UCSD-AML1 (cell line): Measurements from ENCODE around the gene HMCN1.

Experiments used
- DNase-seq: peaks from one replicate; lab custom pipeline; 2025; ENCODE audit not compliant: unreplicated experiment; lab: John Stamatoyannopoulos, UW

Gene HMCN1

DNA sequence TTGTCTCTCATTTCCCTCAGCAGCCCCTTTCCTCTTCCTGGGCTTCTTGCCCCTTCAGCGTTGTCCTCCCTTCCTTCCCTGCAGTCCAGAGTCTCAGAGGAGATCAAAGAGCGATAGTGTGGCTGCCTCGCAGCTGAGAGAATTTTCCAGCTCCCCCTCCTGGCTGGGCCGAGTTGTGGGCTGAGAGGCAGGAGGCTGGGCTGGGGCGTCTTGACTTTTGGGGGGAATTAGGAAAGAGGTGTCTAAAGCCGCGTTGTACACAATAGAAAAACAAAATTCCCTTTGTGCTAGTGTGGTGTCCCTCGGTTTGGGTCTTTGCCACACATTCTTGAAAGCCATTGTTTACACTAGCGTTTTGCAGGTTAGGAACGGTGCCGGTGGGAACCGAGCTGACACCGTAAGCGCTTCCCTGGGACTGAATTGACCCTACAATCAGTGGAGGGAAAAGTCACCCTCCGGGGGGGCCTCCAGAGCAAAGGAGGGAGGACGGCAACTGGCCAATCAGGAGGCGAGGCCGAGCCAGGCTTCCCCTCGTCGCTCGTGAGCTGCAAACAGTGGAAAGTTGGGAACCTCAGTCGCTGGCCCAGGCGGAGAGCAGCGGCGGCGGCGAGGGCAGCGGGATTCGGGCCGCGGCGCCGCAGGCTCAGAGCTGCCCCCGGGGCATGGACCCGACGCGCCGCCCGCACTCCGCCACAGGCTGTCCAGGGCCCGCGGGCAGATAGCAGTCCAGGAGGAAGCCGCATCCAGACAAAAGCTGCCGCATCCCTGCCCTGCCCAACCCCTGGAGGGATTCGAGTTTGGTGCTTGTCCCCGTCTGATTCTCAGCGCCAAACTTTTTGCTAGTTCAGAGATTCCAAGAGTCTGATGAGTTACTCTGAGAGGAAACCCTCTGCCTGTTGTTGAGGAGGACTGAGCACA lies at the start of gene HMCN1:
Gene HMCN1 (plus strand): TSS at position 574 of the 918 bp plus-strand sequence. CDS start 389 bp downstream, outside the sequence.
- peak; percentile 38 for DNase-seq

DNA sequence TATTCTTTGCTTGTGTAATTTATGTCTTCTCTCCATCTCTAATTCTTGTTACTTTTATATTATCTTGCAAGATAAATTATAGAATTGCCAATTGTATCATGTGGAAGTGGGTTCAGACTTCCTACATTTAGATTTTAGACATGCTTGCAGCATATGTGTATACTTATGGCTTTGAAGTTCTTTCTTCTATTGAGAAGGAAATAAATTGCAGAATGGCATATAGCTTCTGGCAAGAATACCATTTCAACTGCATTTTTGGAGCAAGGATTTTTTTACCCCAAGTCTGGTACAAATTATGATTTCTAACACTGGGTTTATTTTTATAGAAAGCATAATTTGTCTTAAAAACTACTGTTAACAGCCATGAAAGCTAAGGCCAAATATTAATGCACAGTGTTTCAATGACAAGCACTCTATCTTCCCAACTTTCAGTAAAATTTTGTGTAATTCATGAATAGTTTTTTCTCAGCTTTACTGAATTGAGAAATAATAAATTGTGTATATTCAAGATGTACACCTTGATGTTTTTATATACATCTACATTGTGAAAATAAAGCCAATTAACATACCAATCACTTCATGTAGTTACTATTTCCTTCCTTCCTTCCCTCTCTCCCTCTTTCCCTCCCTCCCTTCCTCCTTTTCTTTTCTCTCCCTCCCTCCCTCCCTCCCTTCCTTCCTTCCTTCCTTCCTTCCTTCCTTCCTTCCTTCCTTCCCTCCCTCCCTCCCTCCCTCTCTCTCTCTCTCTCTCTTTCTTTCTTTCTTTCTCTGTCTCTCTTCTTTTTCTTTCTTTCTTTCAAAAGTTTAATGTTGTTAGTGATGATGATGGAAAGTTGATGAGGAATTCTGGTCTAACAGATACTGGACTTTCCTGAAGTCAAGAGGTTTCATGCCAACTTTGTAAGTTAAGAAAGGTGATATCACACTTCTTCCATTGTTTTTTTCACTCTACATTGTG lies 47.1 kb upstream of the HMCN1 start:
- DNase-seq = no peak

DNA sequence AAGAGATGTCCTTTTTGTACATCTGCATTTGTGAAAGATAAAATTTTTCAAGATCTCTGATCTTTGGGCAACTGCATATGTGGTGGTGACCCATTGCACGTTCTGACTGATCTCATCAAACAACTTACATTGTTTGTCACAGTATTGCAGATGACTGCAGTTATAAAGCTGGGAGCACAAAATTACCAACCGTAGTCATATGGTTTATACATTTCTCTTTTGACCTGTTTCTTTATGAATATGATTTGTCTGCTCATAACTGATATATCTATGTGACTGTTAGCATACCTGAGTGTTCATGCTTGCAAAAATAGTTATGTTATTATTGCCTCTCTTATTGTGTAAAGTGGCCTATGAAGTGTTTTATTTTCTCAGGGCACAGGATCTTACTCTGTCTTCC lies 43.7 kb upstream of the HMCN1 start:
- DNase-seq = no peak

DNA sequence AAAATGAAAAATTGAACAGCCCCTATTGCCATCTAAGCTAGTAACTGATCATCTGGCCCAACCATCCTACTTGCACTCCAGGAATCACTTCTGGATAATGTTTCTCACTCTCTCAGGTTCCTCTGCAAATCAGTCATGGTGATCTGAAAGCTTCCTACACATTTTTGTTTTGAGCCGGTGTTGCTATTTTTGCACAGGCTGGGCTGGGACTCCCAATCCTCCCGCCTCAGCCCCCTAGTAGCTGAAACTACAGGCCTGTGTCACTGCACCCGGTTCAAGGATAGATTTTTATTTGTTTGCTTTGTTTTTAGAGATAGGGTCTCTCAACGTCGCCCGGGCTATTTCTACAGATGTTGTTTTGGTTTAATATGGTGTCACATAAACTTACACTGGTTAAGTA lies 40.5 kb upstream of the HMCN1 start:
- peak; percentile 21 for DNase-seq

- DNase-seq = peak; percentile 35
Observed at GRCh38 chr1:185694081-185694480, 40.1 kb upstream of the HMCN1 start.

DNA sequence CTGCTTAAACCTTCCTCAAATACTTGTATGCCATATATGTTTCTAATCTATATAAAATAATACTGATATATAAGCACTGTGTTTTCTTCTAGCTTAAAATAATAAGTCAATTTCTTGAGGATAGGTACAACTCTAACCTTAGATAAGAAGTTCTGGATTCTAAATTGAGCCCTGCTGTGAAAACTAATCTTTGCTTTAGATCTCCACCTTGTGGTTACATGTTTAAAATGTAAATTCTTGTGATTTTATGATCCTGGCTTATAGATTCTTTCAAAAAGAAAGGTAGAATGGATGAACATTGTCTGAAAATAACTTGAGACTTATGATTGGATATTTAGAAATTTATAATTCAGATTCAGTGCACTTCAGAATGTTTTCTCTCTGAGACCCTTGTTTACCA lies 38.9 kb upstream of the HMCN1 start:
- no peak for DNase-seq

- DNase-seq = no peak
Observed at GRCh38 chr1:185696422-185697150, 37.6 kb upstream of the HMCN1 start.

DNA sequence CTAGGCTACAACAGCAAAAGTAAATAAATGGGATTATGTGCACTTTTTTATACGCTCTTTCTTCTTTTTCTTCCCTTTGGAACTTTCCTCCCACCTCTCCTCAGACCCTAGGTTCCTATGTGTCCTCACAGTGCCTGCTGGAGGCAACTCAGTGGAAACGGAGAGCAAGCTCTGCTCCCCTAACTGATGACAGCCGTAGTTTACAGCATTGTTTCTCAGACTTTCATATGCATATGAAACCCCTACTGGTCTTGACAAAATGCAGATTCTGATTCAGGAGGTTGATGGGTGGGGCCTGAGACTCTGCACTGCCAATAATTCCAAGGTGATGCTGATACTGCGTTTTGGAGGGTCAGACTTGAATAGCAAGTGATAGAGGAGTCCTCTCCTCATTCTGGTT lies 34.3 kb upstream of the HMCN1 start:
- DNase-seq = no peak

- DNase-seq = no peak
Observed at GRCh38 chr1:185701650-185702049, 32.5 kb upstream of the HMCN1 start.

- DNase-seq = no peak
Observed at GRCh38 chr1:185704181-185704580, 30.0 kb upstream of the HMCN1 start.

DNA sequence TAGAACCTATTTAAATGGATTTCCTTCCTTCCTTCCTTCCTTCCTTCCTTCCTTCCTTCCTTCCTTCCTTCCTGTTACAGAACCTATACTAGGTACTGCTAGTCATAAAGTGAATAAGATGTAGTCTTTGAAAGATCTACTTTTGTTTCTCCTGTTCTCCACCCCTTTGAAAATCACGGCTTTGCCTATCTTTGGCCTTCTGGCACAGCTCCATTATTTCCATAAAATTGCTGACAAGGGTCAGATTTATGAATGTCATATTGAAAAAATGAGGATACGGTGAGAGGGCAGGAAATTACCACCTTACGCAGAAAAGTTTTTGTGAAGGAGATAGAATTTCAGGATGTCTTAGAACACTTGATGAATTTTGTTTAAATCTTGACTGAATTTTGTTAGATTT lies 18.1 kb upstream of the HMCN1 start:
- no peak for DNase-seq

DNA sequence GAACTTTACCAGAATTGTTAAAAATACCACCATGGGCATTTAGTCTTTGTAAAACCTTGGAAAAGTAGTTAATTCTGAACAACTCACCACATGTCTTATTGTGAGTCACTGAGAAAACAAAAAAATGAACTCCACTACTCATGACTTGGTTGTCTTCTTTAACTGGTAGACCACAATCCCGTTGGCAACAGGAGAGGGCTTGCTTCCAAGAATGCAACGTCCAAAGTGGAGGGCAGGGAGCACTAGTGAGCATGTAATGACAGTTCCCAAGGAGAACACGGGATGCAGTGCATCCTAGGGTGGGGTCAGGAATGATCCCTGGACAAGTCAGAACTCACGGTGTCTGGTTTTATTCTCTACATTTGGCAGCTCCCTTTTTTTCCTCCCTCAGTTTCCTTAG lies 15.2 kb upstream of the HMCN1 start:
- DNase-seq = no peak

DNA sequence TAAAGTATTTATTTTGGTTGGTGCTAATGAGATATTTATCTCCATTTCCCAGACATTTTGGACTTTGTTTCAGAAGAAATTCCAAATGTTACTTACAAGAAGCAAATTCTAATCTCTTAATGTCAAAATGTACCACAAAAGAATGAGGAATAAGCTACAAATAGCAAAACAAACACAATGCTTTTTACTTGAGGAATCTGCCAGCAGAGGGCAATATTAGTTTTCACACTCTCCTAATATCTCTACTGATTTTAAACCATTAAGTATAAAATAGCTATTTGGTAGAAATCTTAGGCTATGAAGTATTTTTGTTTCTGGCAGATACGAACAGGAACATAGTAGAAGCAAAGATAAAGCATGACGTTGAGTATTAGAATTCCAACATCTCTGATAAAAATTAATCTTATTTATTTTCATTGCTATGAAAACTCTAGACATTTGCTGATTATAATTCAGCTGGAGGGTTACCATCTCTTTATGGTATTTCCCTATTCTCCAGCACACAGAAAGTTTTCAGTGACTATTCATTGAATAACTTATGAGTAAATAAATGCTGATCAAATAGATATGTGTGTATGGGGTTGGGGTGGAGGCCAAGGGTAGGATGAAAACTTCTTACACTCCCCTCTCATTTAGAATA lies 13.4 kb upstream of the HMCN1 start:
- DNase-seq = no peak

GRCh38 chr1:185721553-185721952 lies 12.6 kb upstream of the HMCN1 start:
- no peak for DNase-seq

DNA sequence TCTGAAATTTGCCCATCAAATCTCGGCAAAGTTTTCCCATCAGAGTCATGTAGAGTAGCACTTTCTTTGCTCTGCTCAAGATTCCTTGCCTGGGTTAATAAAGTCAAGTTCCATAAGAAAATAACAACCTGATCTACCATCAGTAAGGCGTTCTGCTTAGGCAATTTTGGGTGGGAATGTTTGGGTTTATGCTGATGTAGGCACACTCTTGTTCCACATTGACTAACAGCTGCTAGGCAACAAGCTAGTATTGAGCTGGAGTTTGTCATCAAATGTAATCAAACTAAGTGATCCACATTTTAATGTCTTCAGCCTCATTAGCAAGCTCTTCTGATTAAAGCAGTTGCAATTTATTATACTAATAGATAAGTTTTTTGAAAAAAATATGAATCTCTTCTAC lies 12.1 kb upstream of the HMCN1 start:
- no peak for DNase-seq

- no peak for DNase-seq
Observed at GRCh38 chr1:185727726-185728125, 6.5 kb upstream of the HMCN1 start.

DNA sequence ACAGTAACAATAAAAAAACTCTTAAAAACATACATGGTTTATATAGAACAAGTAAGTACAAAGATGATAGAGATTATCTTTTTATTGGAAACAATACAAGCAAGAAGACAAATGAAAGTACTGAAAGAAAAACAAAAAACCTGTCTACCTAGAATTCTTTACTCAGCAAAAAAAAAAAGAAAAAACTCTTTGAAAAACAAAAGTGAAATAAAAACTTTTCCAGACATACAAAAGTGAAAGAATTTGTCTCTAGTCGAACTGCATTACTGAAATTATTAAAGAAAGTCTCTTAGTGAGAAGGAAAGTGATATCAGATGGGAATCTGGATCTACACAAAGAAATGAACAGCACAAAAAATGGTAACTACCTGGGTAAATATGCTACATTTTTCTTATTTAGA lies 2.7 kb upstream of the HMCN1 start:
- no peak for DNase-seq

GRCh38 chr1:185732951-185733350 lies 1.2 kb upstream of the HMCN1 start:
- DNase-seq = no peak

- no peak for DNase-seq
Observed at GRCh38 chr1:185734929-185735700, 924 bp downstream of the HMCN1 start.

DNA sequence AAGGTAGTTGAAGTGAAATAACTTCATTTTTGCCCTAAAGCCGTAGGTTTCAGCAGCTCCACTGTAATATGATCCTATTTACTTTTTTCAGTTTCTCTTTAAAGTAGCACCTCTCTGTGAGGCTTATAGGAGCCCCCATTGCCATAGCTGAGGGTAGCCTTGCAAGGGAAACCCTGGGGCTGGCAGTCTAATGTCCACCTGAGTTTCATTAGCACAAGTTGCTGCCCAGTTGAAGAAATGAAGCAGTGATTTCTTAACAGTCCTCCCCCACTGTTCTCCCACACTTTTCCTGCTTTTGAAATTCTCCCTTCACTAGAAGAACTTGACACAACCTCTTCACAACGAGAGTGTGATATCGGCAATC lies 1.5 kb downstream of the HMCN1 start:
- DNase-seq = no peak
